OCI-LY1 (cell line): ENCODE data around the gene PNPLA7.
"Not testable (repeated sequence)": the region's sequence is repeated elsewhere in the genome, so short reads cannot be mapped to it uniquely, and the experiment has no call there.

Experiments
- H2AFZ ChIP-seq: fragments of 200-600 bp; sonication (generic), shearing (Covaris generic); 2 replicates; pipeline ENCODE4 v1.6.0; 2014; ENCODE audit warnings: antibody characterized with exemption, mild to moderate bottlenecking, low read length
- H3F3A ChIP-seq: fragments of 200-600 bp; sonication (generic), shearing (Covaris generic); 2 replicates; pipeline ENCODE4 v1.6.0; 2014; ENCODE audit warnings: mild to moderate bottlenecking, antibody characterized with exemption, low read length, moderate library complexity; ENCODE audit not compliant: insufficient read depth
- H3K27ac ChIP-seq: fragments of 200-600 bp; sonication (generic); 2 replicates; pipeline ENCODE4 v1.5.1; 2014; ENCODE audit warnings: low read length, mixed run types, mild to moderate bottlenecking, low read depth; ENCODE audit not compliant: poor library complexity, severe bottlenecking
- H3K27me3 ChIP-seq: fragments of 200-600 bp; sonication (generic); 2 replicates; pipeline ENCODE4 v1.6.0; 2014; ENCODE audit warnings: antibody characterized with exemption, mild to moderate bottlenecking, low read length, moderate library complexity; ENCODE audit not compliant: insufficient read depth
- H3K36me3 ChIP-seq: fragments of 200-600 bp; sonication (generic); 2 replicates; pipeline ENCODE4 v1.6.1; 2014; ENCODE audit warnings: mild to moderate bottlenecking, antibody characterized with exemption, low read length, moderate library complexity, mixed read lengths; ENCODE audit not compliant: insufficient read depth
- H3K4me1 ChIP-seq: fragments of 200-600 bp; sonication (generic); 2 replicates; pipeline ENCODE4 v1.5.1; 2014; ENCODE audit warnings: mild to moderate bottlenecking, low read length, moderate library complexity; ENCODE audit not compliant: insufficient read depth, severe bottlenecking
- H3K4me2 ChIP-seq: fragments of 200-600 bp; sonication (generic), shearing (Covaris generic); 2 replicates; pipeline ENCODE4 v1.6.1; 2014; ENCODE audit warnings: low read length
- H3K4me3 ChIP-seq: fragments of 200-600 bp; sonication (generic); 2 replicates; pipeline ENCODE4 v1.5.1; 2014; ENCODE audit warnings: low read length, low read depth, mild to moderate bottlenecking, mixed read lengths; ENCODE audit not compliant: poor library complexity, severe bottlenecking
- H3K79me2 ChIP-seq: fragments of 200-600 bp; shearing (Covaris generic); 2 replicates; pipeline ENCODE4 v1.6.1; 2016; ENCODE audit warnings: mixed run types, low read length, mixed read lengths; ENCODE audit not compliant: insufficient read depth
- H3K9ac ChIP-seq: fragments of 200-600 bp; sonication (generic), shearing (Covaris generic); 2 replicates; pipeline ENCODE4 v1.6.1; 2014; ENCODE audit warnings: mild to moderate bottlenecking, low read length, mixed read lengths
- H3K9me2 ChIP-seq: fragments of 200-600 bp; sonication (generic), shearing (Covaris generic); 2 replicates; pipeline ENCODE4 v1.6.1; 2014; ENCODE audit warnings: low read depth, mild to moderate bottlenecking, low read length, mixed read lengths
- H3K9me3 ChIP-seq: fragments of 200-600 bp; shearing (Covaris generic); 2 replicates; pipeline ENCODE4 v1.6.1; 2014; ENCODE audit warnings: low read length, mixed read lengths
- H4K20me1 ChIP-seq: fragments of 200-600 bp; sonication (generic), shearing (Covaris generic); 2 replicates; pipeline ENCODE4 v1.6.0; 2016; ENCODE audit warnings: mild to moderate bottlenecking, low read length; ENCODE audit not compliant: insufficient read depth
- EZH2 ChIP-seq: fragments of 200-600 bp; sonication (generic), shearing (Covaris generic); IDR thresholded peaks from 2 replicates; pipeline ENCODE4 v1.8.0; 2017; ENCODE audit warnings: borderline replicate concordance, mixed run types, mild to moderate bottlenecking, antibody characterized with exemption, low read length, moderate library complexity, mixed read lengths
- TF ChIP-seq, protein P1 (sequence below): fragments of 200-600 bp; sonication (generic), shearing (Covaris generic); IDR thresholded peaks from 2 replicates; pipeline ENCODE4 v1.5.1; 2017; ENCODE audit warnings: mild to moderate bottlenecking, antibody characterized with exemption, low read length, moderate library complexity, mixed read lengths

Gene PNPLA7

DNA sequence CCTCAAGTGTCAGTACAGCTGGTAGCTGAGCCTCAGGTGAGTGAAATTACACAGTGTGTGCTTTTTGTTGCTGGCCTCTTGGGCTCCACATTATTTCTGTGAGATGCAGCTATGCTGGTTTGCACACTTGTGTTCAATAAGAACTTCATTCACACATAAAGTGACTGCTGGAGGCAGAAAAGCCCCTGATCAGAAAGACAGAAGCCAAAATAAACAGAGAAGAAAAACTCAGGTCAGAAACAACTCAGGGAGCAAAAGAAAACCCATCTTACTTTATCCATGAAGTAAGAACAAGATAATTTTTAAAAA is 15.1 kb downstream of the PNPLA7 start:
- H3K9ac ChIP-seq = peak overlapping the region; percentile 39
- peak overlapping the region; percentile 41; the same call in 1 of the 2 replicates for H3K4me2 ChIP-seq
- peak overlapping the region; percentile 71 for H3K27ac ChIP-seq
- H3F3A ChIP-seq = no peaks in the 10 kb centered on the region
- H3K79me2 ChIP-seq = no peaks in the 10 kb centered on the region
- no peak overlapping the region for H3K4me3 ChIP-seq
- H3K4me1 ChIP-seq = peaks cover 28% of the 10 kb centered on the region
- peak overlapping the region; percentile 52; the same call in 1 of the 2 replicates for H2AFZ ChIP-seq
- H3K9me3 ChIP-seq = no peaks in the 10 kb centered on the region
- H3K9me2 ChIP-seq = no peaks in the 10 kb centered on the region
- no peaks in the 10 kb centered on the region for H3K36me3 ChIP-seq
- TF ChIP-seq, protein P1, sequence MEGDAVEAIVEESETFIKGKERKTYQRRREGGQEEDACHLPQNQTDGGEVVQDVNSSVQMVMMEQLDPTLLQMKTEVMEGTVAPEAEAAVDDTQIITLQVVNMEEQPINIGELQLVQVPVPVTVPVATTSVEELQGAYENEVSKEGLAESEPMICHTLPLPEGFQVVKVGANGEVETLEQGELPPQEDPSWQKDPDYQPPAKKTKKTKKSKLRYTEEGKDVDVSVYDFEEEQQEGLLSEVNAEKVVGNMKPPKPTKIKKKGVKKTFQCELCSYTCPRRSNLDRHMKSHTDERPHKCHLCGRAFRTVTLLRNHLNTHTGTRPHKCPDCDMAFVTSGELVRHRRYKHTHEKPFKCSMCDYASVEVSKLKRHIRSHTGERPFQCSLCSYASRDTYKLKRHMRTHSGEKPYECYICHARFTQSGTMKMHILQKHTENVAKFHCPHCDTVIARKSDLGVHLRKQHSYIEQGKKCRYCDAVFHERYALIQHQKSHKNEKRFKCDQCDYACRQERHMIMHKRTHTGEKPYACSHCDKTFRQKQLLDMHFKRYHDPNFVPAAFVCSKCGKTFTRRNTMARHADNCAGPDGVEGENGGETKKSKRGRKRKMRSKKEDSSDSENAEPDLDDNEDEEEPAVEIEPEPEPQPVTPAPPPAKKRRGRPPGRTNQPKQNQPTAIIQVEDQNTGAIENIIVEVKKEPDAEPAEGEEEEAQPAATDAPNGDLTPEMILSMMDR = no peak
- H3K27me3 ChIP-seq = no peaks in the 10 kb centered on the region
- H4K20me1 ChIP-seq = no peaks in the 10 kb centered on the region

DNA sequence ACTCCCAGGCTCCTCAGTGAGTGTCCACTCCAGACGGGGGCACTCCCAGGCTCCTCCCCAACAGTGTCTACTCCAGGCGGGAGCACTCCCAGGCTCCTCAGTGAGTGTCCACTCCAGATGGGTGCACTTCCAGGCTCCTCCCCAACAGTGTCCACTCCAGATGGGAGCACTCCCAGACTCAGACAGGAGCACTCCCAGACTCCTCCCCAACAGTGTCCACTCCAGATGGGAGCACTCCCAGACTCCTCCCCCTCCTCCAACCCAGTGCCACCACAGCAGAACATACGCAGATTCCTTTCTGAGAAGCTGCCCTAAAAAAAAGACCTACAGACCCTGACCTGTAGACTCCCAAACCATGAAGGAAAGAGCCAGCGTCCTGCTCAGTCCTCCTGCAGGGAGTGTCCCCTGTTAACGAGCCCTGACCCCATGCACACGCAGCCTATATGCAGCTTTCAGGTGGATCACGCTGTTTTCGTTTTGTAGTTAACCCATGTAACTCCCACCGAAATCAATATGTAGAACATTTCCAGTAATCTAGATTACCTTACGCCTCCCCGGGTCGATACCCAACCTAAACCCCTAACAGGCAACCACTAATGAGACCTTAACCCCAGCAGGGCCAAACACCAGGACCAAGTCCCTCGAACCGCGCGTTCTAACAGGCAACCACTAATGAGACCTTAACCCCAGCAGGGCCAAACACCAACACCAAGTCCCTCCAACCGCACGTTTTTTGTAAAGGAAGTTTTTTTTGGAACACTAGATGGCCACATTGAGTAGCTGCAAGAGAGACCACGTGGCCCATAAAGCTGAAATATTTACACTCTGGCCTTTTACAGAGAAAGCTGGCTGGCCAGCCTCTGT is 15.7 kb downstream of the PNPLA7 start:
- no peak overlapping the region for H3K4me3 ChIP-seq
- H3K9ac ChIP-seq = peak overlapping the region; percentile 39
- H4K20me1 ChIP-seq = no peaks in the 10 kb centered on the region
- TF ChIP-seq, protein P1 = peak; percentile 60
- no peak for TF ChIP-seq EZH2
- H3K4me2 ChIP-seq = peak overlapping the region; percentile 41; the same call in 1 of the 2 replicates
- H3K4me1 ChIP-seq = peaks cover 28% of the 10 kb centered on the region
- H2AFZ ChIP-seq = peak overlapping the region; percentile 52; the same call in 1 of the 2 replicates
- H3K27me3 ChIP-seq = no peaks in the 10 kb centered on the region
- no peaks in the 10 kb centered on the region for H3K36me3 ChIP-seq
- H3K27ac ChIP-seq = peak overlapping the region; percentile 71
- no peaks in the 10 kb centered on the region for H3K9me2 ChIP-seq
- H3K79me2 ChIP-seq = no peaks in the 10 kb centered on the region
- no peaks in the 10 kb centered on the region for H3F3A ChIP-seq
- H3K9me3 ChIP-seq = no peaks in the 10 kb centered on the region

DNA sequence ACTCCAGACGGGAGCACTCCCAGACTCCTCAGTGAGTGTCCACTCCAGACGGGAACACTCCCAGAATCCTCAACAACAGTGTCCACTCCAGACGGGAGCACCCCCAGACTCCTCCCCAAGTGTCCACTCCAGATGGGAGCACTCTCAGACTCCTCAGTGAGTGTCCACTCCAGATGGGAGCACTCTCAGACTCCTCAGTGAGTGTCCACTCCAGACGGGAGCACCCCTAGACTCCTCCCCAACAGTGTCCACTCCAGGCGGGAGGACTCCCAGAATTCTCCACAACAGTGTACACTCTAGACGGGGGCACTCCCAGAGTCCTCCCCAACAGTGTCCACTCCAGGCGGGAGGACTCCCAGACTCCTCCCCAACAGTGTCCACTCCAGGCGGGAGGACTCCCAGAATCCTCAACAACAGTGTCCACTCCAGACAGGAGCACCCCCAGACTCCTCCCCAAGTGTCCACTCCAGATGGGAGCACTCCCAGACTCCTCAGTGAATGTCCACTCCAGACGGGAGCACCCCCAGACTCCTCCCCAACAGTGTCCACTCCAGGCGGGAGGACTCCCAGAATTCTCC is 17.2 kb downstream of the PNPLA7 start:
- H3K9me2 ChIP-seq, H3K27me3 ChIP-seq, H3K79me2 ChIP-seq, H3K4me2 ChIP-seq, H3K9me3 ChIP-seq, H3K36me3 ChIP-seq, H3F3A ChIP-seq, H3K4me3 ChIP-seq, H3K9ac ChIP-seq, H4K20me1 ChIP-seq, H3K27ac ChIP-seq, H2AFZ ChIP-seq: not testable (repeated sequence)
- H3K4me1 ChIP-seq = peaks cover 28% of the 10 kb centered on the region
